Stomach (tissue), 9 donors: Measurements from ENCODE around the gene PLXNB1. TPM values are rescaled to one million over a fixed set of nuclear protein-coding genes. Genes with fewer than 3 reads are reported as not detected.

Experiments used
- DNase-seq, 2 donors: peaks; one replicate each; pipeline versions ENCODE4 v3.0.0 to v3.0.0-alpha.2; 2013 to 2019
- H3K27ac ChIP-seq, 5 donors: fragments of 200-600 bp in 4 of 5; sonication (generic) in 4 of 5; one replicate each; pipeline ENCODE4 v1.5.1; 2013 to 2019; ENCODE audit warnings: mild to moderate bottlenecking in 1 of 5, moderate library complexity in 1 of 5
- H3K27me3 ChIP-seq, 3 donors: fragments of 200-600 bp; sonication (generic); one replicate each; pipeline ENCODE4 v1.5.1; 2017 to 2019; ENCODE audit warnings: mixed run types in 1 of 3
- H3K36me3 ChIP-seq, 4 donors: fragments of 200-600 bp; sonication (generic); 1 replicate in 3 of 4; 2 replicates in 1 of 4; pipeline ENCODE4 v1.5.1; 2016 to 2019
- H3K4me1 ChIP-seq, 4 donors: fragments of 200-600 bp; sonication (generic); one replicate each; pipeline ENCODE4 v1.5.1; 2016 to 2019
- H3K4me3 ChIP-seq, 4 donors: fragments of 200-600 bp; sonication (generic) in 3 of 4; one replicate each; pipeline ENCODE4 v1.5.1; 2016 to 2019; ENCODE audit warnings: mild to moderate bottlenecking in 1 of 4
- H3K9me3 ChIP-seq, 4 donors: fragments of 200-600 bp; sonication (generic); one replicate each; pipeline ENCODE4 v1.5.1; 2016 to 2019
- CTCF ChIP-seq, 7 experiments: fragments of 450-650 bp in 4 of 7; fragments of 200-600 bp in 3 of 7; sonication (generic) in 3 of 7; IDR thresholded peaks; one replicate each; pipeline ENCODE4 v1.5.1; 2016 to 2019; ENCODE audit warnings: antibody characterized with exemption in 7 of 7, control low read depth in 2 of 7, mild to moderate bottlenecking in 1 of 7
- EP300 ChIP-seq: sonication (generic); formaldehyde crosslinking; IDR thresholded peaks from one replicate; pipeline ENCODE4 v1.6.1; 2017; ENCODE audit warnings: antibody characterized with exemption
- POLR2A ChIP-seq, 4 donors: fragments of 450-650 bp; IDR thresholded peaks; one replicate each; pipeline ENCODE4 v1.6.1; 2016; ENCODE audit warnings: antibody characterized with exemption in 4 of 4, control low read depth in 2 of 4, mild to moderate bottlenecking in 1 of 4, moderate library complexity in 1 of 4
- POLR2AphosphoS5 ChIP-seq, 3 donors: sonication (generic); formaldehyde crosslinking; IDR thresholded peaks; one replicate each; pipeline ENCODE4 v1.6.1; 2016; ENCODE audit warnings: antibody characterized with exemption in 3 of 3
- WGBS, 5 donors: extraction: QIAGEN DNeasy Blood & Tissue Kit in 3 of 5; methylation state at CpG; one replicate each; pipeline versions ENCODE4 v1.1.5 to v1.1.7; 2013 to 2018; 5-methylcytosine and 5-hydroxymethylcytosine counted together
- intact Hi-C: fragments of 100-400 bp; cut with DNase I; formaldehyde crosslinking; loops from one replicate; pipeline ENCODE4 v1.15.1; 2023; ENCODE audit warnings: low total_unique reads
- polyA plus RNA-seq, 3 donors: library from polyadenylated mRNA; stranded (reverse); fragments of 200-250 nt; gene quantifications; one replicate each; pipeline ENCODE4 v1.2.3, GENCODE V29; 2013
- total RNA-seq, 5 donors: library from RNA; depleted of rRNA; stranded (reverse); fragments of >200 nt; gene quantifications; one replicate each; pipeline versions ENCODE4 v1.1.0 to v1.2.3, GENCODE V29; 2014 to 2016
- donor health status: healthy with polysubstance abuse.
- donor health status: Bipolar disorder and iron deficiency.
- donor health status: healthy.

PLXNB1 gene
- total and polyA plus RNA-seq, 8 donors: 13.9 to 874 (median 135) TPM

DNA sequence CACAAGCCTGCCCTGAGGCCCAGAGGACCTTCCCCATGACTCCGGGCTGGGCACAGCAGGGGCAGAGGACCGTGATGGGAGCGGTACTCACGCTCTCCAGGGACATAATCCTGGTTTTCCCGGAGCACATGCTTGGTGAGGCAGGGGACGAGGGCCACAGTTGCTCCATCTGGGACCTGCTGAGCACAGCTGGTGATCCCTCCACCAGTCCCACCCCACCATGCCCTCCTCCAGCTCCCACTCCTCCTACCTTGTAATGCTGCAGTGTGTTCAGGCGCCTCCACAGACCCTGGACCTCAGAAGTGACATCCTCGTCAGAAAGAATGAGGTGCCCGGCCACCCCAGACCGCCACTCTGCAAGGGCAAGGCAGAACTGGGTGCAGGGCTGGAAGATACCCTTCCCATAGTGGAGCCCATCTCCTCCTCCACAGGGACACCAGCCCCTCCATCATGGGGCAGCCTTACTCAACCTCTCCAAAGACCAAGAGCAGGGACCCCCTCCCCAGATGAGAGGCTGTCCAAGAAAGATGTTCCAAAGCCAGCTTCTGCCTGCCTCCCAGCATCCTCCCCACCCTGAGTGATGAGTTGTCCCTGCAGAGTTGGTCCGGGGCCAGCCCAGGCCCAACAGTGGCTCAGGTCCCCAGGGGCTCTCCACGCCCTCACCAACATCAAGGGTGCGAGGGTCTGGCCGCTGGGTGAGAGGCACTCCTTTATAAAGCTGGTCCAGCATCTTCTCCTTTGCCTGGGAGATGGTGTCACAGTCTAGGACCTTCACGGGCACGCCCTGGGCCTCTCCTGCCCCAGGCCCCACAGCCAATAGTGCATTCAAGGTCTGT is 19.5 kb downstream of the PLXNB1 start:
- Histone ChIP-seq H3K27ac (no peak overlapping the region), H3K9me3 (no peaks in the 10 kb centered on the region), H3K36me3 (peaks cover 88 to 100% (median 100%) of the 10 kb centered on the region in 4 donors), H3K4me3 (no peak overlapping the region), H3K4me1 (peaks cover 0 to 8% (median 0%) of the 10 kb centered on the region in 4 donors), H3K27me3 (no peaks in the 10 kb centered on the region)
- DNase-seq: peak in 1 of 2 donors; percentile 0
- 94 to 99% (median 96%) methylated on average over 12 to 16 of the region's 16 CpGs for WGBS, 5 donors
- TF ChIP-seq POLR2AphosphoS5 (IDR thresholded peaks at IDR 0.05) (no peak), EP300 (no peak), CTCF (IDR thresholded peaks at IDR 0.05) (no peak), POLR2A (IDR thresholded peaks at IDR 0.05) (no peak)
- intact Hi-C loops: loop anchor here (10.0 kb wide), 1 partner anchor 136 kb away; no protein-coding TSS in a partner anchor

GRCh38 chr3:48409291-48410201 is 20.3 kb downstream of the PLXNB1 start:
- peak in 1 of 2 donors; percentile 3 for DNase-seq

GRCh38 chr3:48408823-48409281 is 21.0 kb downstream of the PLXNB1 start:
- Histone ChIP-seq H3K27ac (no peak overlapping the region), H3K4me1 (no peaks in the 10 kb centered on the region), H3K4me3 (no peak overlapping the region), H3K27me3 (no peaks in the 10 kb centered on the region), H3K9me3 (no peaks in the 10 kb centered on the region), H3K36me3 (peaks cover 80 to 100% (median 100%) of the 10 kb centered on the region in 4 donors)
- no peak for TF ChIP-seq EP300
- TF ChIP-seq CTCF (IDR thresholded peaks at IDR 0.05): no peak
- TF ChIP-seq POLR2AphosphoS5 (IDR thresholded peaks at IDR 0.05): no peak
- no peak for TF ChIP-seq POLR2A (IDR thresholded peaks at IDR 0.05)
- WGBS, 5 donors: 81 to 89% (median 83%) methylated on average over 4 of the region's 4 CpGs
- peak; percentile 3 to 21 for DNase-seq
- intact Hi-C loops: no loop called here

More at GRCh38 chr3:48409291-48410201, 20.3 kb downstream of the PLXNB1 start:
- Histone ChIP-seq H3K4me3 (no peak overlapping the region), H3K9me3 (no peaks in the 10 kb centered on the region), H3K27me3 (no peaks in the 10 kb centered on the region), H3K27ac (no peak overlapping the region), H3K36me3 (peaks cover 82 to 100% (median 100%) of the 10 kb centered on the region in 4 donors), H3K4me1 (peaks cover 0 to 5% (median 0%) of the 10 kb centered on the region in 4 donors)
- 88 to 91% (median 89%) methylated on average over 27 to 31 of the region's 31 CpGs for WGBS, 5 donors
- no peak for TF ChIP-seq CTCF (IDR thresholded peaks at IDR 0.05)
- TF ChIP-seq EP300: no peak
- no peak for TF ChIP-seq POLR2A (IDR thresholded peaks at IDR 0.05)
- no peak for TF ChIP-seq POLR2AphosphoS5 (IDR thresholded peaks at IDR 0.05)
- intact Hi-C loops: loop anchor here (10.0 kb wide), 1 partner anchor 135 kb away; no protein-coding TSS in a partner anchor
